Panc1 (cell line): ENCODE measurements around the gene FREM1. TPM values are rescaled to one million over a fixed set of nuclear protein-coding genes. Genes with fewer than 3 reads are reported as not detected.

Experiments
- ATAC-seq: fragments of 200-7000 bp; cut with Tn5 transposase; 2 replicates; pipeline ENCODE4 v1.9.1; 2020; ENCODE audit warnings: mild to moderate bottlenecking, moderate library complexity
- BruUV-seq: library from RNA; stranded (reverse); fragments of 400-500 nt; replicated peaks from 2 replicates; lab custom pipeline; 2021; lab: Mats Ljungman, UMichigan
- CTCF ChIA-PET: fragments of 300-600 bp; sonication (Branson Sonifier 250); formaldehyde crosslinking; loops from one replicate; lab custom pipeline; 2022; ENCODE audit warnings: antibody characterized with exemption; lab: Charles Lee
- POLR2A ChIA-PET: fragments of 300-600 bp; sonication (Branson Sonifier 250); formaldehyde crosslinking; loops from one replicate; lab custom pipeline; 2022; ENCODE audit warnings: antibody characterized with exemption; lab: Charles Lee
- DNase-seq: peaks from one replicate; pipeline ENCODE4 v3.0.0-alpha.2; 2010; ENCODE audit warnings: low read depth, low spot score
- H3K27ac ChIP-seq: 2 replicates; pipeline ENCODE4 v1.5.1; 2011; ENCODE audit warnings: mild to moderate bottlenecking, low read length, inconsistent platforms
- H3K27me3 ChIP-seq: fragments of 200-500 bp; sonication (Bioruptor generic); 2 replicates; pipeline ENCODE4 v1.6.0; 2014; ENCODE audit warnings: low read length, inconsistent platforms; ENCODE audit not compliant: control insufficient read depth, insufficient read depth
- H3K36me3 ChIP-seq: fragments of 200-500 bp; sonication (Bioruptor generic); 2 replicates; pipeline ENCODE4 v1.5.1; 2014; ENCODE audit warnings: inconsistent platforms, mild to moderate bottlenecking, low read length, moderate library complexity; ENCODE audit not compliant: control insufficient read depth, insufficient read depth
- H3K4me1 ChIP-seq: 2 replicates; pipeline ENCODE4 v1.5.1; 2011; ENCODE audit warnings: inconsistent platforms, mild to moderate bottlenecking, low read length, moderate library complexity; ENCODE audit not compliant: control insufficient read depth, insufficient read depth
- H3K4me3 ChIP-seq, 2 experiments: 2 replicates each; pipeline ENCODE4 v1.5.1; 2011 to 2012; ENCODE audit warnings: low read depth in 2 of 2, low read length in 2 of 2, mild to moderate bottlenecking in 2 of 2, inconsistent platforms in 1 of 2, moderate library complexity in 1 of 2
- H3K9me3 ChIP-seq: fragments of 200-500 bp; sonication (Bioruptor generic); 2 replicates; pipeline ENCODE4 v1.5.1; 2014; ENCODE audit warnings: low read depth, mild to moderate bottlenecking, inconsistent platforms, low read length, moderate library complexity; ENCODE audit not compliant: control insufficient read depth, insufficient read depth
- POLR2AphosphoS5 ChIP-seq: IDR thresholded peaks from 2 replicates; pipeline ENCODE4 v1.6.1; 2012; ENCODE audit warnings: mild to moderate bottlenecking, low read depth, low read length, moderate library complexity
- SIN3A ChIP-seq: IDR thresholded peaks from 2 replicates; pipeline ENCODE4 v1.6.1; 2012; ENCODE audit warnings: low read depth, mild to moderate bottlenecking, low read length, moderate library complexity, borderline replicate concordance; ENCODE audit not compliant: insufficient read depth
- TCF7L2 ChIP-seq: IDR thresholded peaks from 2 replicates; pipeline ENCODE4 v1.6.1; 2011; ENCODE audit warnings: mild to moderate bottlenecking, low read depth, low read length, inconsistent platforms
- in situ Hi-C: cut with HindIII; loops from 2 replicates; pipeline ENCODE4 v1.10.0; 2016; ENCODE audit warnings: low sequenced_read_pairs, low pct_unique_long_range_greater_than_20kb
- intact Hi-C: fragments of 100-400 bp; cut with micrococcal nuclease; formaldehyde crosslinking; loops from one replicate; pipeline ENCODE4 v1.10.0; 2022; ENCODE audit not compliant: unreplicated experiment
- total RNA-seq: library from RNA; stranded (reverse); gene quantifications from one replicate; pipeline ENCODE4 v1.2.1, GENCODE V29; 2021; ENCODE audit not compliant: unreplicated experiment
- TF ChIP-seq, protein P1 (sequence below): fragments of 450-650 bp; IDR thresholded peaks from 2 replicates; pipeline ENCODE4 v1.5.1; 2017; ENCODE audit warnings: mild to moderate bottlenecking
- TF ChIP-seq, protein P2 (sequence below), 2 experiments: IDR thresholded peaks; 2 replicates each; pipeline ENCODE4 v1.6.1; 2011 to 2012; ENCODE audit warnings: low read depth in 2 of 2, control low read depth in 1 of 2, low read length in 1 of 2, mild to moderate bottlenecking in 1 of 2, moderate library complexity in 1 of 2; ENCODE audit not compliant: insufficient read depth in 1 of 2

FREM1 gene
- total RNA-seq, 1 experiment from 2014 or later = not detected

DNA sequence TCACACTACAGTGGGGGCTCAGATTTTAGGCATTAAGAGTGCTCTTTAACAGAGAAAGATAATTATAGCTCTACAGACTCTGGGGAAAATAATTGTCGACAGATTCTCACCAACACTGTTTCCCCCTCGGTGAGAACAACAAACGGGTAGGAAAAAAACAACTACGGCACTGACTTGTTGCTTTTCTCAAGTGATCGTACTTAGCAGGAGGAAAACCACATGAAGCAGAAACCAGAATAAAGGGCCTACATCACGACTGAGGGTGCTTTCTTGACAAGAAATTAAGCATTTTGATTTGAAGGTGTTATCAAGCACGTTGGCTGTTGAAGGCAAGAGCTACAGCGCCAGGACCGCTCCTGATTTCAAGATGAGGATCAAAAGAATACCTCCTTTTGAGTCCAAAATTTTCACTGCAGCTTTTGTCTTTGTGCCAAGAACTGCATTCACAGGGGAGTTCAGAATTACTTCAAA is 160.5 kb downstream of the FREM1 start:
- no peaks in the 10 kb centered on the region for H3K27me3 ChIP-seq
- no peaks in the 10 kb centered on the region for H3K4me1 ChIP-seq
- H3K27ac ChIP-seq = no peak overlapping the region
- no TSS peak for BruUV-seq
- intact Hi-C loops = no loop called here
- H3K36me3 ChIP-seq = no peaks in the 10 kb centered on the region
- H3K4me3 ChIP-seq = no peak overlapping the region
- no peaks in the 10 kb centered on the region for H3K9me3 ChIP-seq
- in situ Hi-C loops = no loop called here
- ChIA-PET POLR2A (no interaction called here), CTCF (no interaction called here)
- TF ChIP-seq, protein P1, sequence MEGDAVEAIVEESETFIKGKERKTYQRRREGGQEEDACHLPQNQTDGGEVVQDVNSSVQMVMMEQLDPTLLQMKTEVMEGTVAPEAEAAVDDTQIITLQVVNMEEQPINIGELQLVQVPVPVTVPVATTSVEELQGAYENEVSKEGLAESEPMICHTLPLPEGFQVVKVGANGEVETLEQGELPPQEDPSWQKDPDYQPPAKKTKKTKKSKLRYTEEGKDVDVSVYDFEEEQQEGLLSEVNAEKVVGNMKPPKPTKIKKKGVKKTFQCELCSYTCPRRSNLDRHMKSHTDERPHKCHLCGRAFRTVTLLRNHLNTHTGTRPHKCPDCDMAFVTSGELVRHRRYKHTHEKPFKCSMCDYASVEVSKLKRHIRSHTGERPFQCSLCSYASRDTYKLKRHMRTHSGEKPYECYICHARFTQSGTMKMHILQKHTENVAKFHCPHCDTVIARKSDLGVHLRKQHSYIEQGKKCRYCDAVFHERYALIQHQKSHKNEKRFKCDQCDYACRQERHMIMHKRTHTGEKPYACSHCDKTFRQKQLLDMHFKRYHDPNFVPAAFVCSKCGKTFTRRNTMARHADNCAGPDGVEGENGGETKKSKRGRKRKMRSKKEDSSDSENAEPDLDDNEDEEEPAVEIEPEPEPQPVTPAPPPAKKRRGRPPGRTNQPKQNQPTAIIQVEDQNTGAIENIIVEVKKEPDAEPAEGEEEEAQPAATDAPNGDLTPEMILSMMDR = no peak
- TF ChIP-seq TCF7L2 (no peak), POLR2AphosphoS5 (no peak), SIN3A (no peak)
- TF ChIP-seq, protein P2, sequence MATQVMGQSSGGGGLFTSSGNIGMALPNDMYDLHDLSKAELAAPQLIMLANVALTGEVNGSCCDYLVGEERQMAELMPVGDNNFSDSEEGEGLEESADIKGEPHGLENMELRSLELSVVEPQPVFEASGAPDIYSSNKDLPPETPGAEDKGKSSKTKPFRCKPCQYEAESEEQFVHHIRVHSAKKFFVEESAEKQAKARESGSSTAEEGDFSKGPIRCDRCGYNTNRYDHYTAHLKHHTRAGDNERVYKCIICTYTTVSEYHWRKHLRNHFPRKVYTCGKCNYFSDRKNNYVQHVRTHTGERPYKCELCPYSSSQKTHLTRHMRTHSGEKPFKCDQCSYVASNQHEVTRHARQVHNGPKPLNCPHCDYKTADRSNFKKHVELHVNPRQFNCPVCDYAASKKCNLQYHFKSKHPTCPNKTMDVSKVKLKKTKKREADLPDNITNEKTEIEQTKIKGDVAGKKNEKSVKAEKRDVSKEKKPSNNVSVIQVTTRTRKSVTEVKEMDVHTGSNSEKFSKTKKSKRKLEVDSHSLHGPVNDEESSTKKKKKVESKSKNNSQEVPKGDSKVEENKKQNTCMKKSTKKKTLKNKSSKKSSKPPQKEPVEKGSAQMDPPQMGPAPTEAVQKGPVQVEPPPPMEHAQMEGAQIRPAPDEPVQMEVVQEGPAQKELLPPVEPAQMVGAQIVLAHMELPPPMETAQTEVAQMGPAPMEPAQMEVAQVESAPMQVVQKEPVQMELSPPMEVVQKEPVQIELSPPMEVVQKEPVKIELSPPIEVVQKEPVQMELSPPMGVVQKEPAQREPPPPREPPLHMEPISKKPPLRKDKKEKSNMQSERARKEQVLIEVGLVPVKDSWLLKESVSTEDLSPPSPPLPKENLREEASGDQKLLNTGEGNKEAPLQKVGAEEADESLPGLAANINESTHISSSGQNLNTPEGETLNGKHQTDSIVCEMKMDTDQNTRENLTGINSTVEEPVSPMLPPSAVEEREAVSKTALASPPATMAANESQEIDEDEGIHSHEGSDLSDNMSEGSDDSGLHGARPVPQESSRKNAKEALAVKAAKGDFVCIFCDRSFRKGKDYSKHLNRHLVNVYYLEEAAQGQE (IDR thresholded peaks at IDR 0.05; ENCODE audit: insufficient read depth in 1 of 2, low read depth in 2 of 2, low read length in 1 of 2) = no peak
- DNase-seq (no peak), ATAC-seq (no peak)

- no peaks in the 10 kb centered on the region for H3K4me1 ChIP-seq
- in situ Hi-C loops (no loop called here), intact Hi-C loops (no loop called here)
- DNase-seq = no peak
- BruUV-seq = no TSS peak
- no peaks in the 10 kb centered on the region for H3K27me3 ChIP-seq
- no peak overlapping the region for H3K4me3 ChIP-seq
- ATAC-seq = no peak
- CTCF ChIA-PET = no interaction called here
- no peaks in the 10 kb centered on the region for H3K36me3 ChIP-seq
- POLR2A ChIA-PET = no interaction called here
- H3K9me3 ChIP-seq = no peaks in the 10 kb centered on the region
- TF ChIP-seq POLR2AphosphoS5 = no peak
- TF ChIP-seq, protein P2 (IDR thresholded peaks at IDR 0.05; ENCODE audit: insufficient read depth in 1 of 2, low read depth in 2 of 2, low read length in 1 of 2) = no peak
- TF ChIP-seq, protein P1 = no peak
- TF ChIP-seq TCF7L2 = no peak
- no peak for TF ChIP-seq SIN3A
- no peak overlapping the region for H3K27ac ChIP-seq
Observed at GRCh38 chr9:14748373-14748772, 161.9 kb downstream of the FREM1 start.
